HG03175 (cell line): ENCODE results near the gene AKTIP.

Experiments used
- ATAC-seq: cut with Tn5 transposase; IDR thresholded peaks from one replicate; pipeline ENCODE4 v1.9.1; 2021; ENCODE audit warnings: mild to moderate bottlenecking, moderate library complexity; ENCODE audit not compliant: unreplicated experiment

Gene AKTIP

GRCh38 chr16:53482123-53482522, 20.9 kb downstream of the AKTIP start:
- no peak for ATAC-seq

- no peak for ATAC-seq
These were observed 22.6 kb downstream of the AKTIP start for GRCh38 chr16:53480394-53480793.

GRCh38 chr16:53478965-53479364, 24.0 kb downstream of the AKTIP start:
- no peak for ATAC-seq

GRCh38 chr16:53476867-53477266, 26.1 kb downstream of the AKTIP start:
- ATAC-seq, result no peak

GRCh38 chr16:53465606-53466280, 37.3 kb downstream of the AKTIP start:
- ATAC-seq, result no peak

GRCh38 chr16:53458635-53459034, 44.4 kb downstream of the AKTIP start:
- no peak for ATAC-seq

- peak; percentile 100 for ATAC-seq
These were observed 45.3 kb downstream of the AKTIP start for GRCh38 chr16:53457670-53458069.

GRCh38 chr16:53456625-53457024, 46.4 kb downstream of the AKTIP start:
- ATAC-seq, result no peak

- ATAC-seq, result no peak
These were observed 49.1 kb downstream of the AKTIP start for GRCh38 chr16:53453928-53454327.

- no peak for ATAC-seq
These were observed 53.0 kb downstream of the AKTIP start for GRCh38 chr16:53449816-53450517.

- ATAC-seq, result no peak
These were observed 56.9 kb downstream of the AKTIP start for GRCh38 chr16:53446090-53446489.

GRCh38 chr16:53445534-53445933, 57.5 kb downstream of the AKTIP start:
- ATAC-seq, result no peak
